Measurements from ENCODE around the gene OST4. TPM values are rescaled to one million over a fixed set of nuclear protein-coding genes. Genes with fewer than 3 reads are reported as not detected.

OST4 gene
- total RNA-seq, 2 experiments from 2014 or later = 309 to 386 TPM

DNA sequence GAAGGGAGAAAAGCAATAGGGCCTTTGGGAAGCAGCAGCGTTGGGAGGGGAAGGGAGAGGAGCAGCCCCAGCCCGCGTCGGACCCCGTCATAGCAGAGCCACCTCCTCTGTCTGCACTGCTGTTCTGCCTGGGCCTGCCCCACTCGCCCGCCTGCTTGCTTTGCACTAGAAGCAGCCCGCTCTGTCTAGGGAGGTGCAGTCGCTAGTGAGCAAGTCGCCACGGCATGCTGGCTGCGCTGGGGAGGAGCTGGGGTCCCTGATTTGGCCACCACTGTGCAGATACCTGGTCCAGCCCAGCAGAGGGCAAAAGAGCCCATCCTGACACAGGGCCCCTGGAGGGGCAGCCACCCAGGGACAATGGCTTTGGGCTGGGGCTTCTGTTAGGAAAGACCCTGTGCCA is 46.6 kb downstream of the OST4 start:
- peaks cover 1% of the 10 kb centered on the region for H3K36me3 Mint-ChIP-seq (ENCODE audit: low read depth)
- no peak for DNase-seq
- no peaks in the 10 kb centered on the region for H3K9me3 Mint-ChIP-seq
- ChIA-PET CTCF (interaction anchor here (0.7 to 1.9 kb wide), 3 partner anchors 13 to 279 kb away, joined by 5 to 7 read pairs (median 7); no protein-coding TSS in a partner anchor), POLR2A (no interaction called here)
- no peak overlapping the region for H3K4me3 Mint-ChIP-seq
- H3K4me1 Mint-ChIP-seq = peaks cover 11% of the 10 kb centered on the region
- no peaks in the 10 kb centered on the region for H3K27me3 Mint-ChIP-seq
- no peak overlapping the region for H3K27ac Mint-ChIP-seq

DNA sequence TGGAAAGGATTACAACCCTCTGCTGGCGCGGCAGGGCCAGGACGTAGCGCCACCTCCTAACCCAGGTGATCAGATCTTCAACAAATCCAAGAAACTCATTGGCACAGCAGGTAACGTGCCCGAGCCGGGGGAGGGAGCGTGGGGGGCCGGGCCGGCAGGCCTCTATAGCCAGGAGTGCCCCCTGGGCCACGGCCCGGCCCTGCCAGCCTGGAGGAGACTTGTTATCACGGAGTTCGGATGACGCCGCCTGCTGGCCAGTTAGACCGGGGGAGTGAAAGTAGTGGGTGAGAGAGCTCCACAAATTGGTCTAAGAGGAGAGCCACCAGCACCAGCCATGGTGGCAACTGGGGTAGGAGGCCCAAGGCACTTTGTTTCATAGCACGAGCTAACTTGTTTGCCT is 47.3 kb downstream of the OST4 start:
- H3K4me1 Mint-ChIP-seq = peaks cover 7% of the 10 kb centered on the region
- H3K27ac Mint-ChIP-seq = no peak overlapping the region
- no peak for DNase-seq
- H3K4me3 Mint-ChIP-seq = no peak overlapping the region
- peaks cover 1% of the 10 kb centered on the region for H3K36me3 Mint-ChIP-seq (ENCODE audit: low read depth)
- no peaks in the 10 kb centered on the region for H3K27me3 Mint-ChIP-seq
- no peaks in the 10 kb centered on the region for H3K9me3 Mint-ChIP-seq
- ChIA-PET POLR2A (no interaction called here), CTCF (interaction anchor here (0.7 to 1.9 kb wide), 2 partner anchors 12 to 63 kb away, joined by 5 to 7 read pairs; no protein-coding TSS in a partner anchor)

DNA sequence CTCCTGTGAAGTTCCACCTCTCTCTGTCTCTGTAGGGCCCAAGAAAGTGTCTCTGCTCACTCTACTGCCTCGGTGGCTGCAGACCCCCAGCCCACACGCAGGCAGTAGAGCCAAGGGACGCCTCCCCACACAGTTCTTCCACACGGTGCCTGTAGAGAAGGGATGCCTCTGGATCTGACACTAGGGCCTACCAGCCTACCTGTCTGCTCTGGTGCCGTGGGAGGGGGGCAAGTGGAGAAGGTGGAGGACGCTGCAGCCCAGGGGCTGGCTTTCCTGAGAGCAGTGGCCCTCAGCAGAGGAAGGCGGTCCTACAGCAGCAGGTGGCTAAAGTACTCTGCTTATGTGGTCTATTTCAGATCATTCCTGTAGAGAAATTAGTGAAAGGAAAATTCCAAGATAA is 47.7 kb downstream of the OST4 start:
- ChIA-PET POLR2A (interaction anchor here (0.7 kb wide), 1 partner anchor 129 kb away, joined by 3 read pairs; no protein-coding TSS in a partner anchor), CTCF (no interaction called here)
- H3K36me3 Mint-ChIP-seq (ENCODE audit: low read depth) = peaks cover 1% of the 10 kb centered on the region
- no peaks in the 10 kb centered on the region for H3K27me3 Mint-ChIP-seq
- no peaks in the 10 kb centered on the region for H3K9me3 Mint-ChIP-seq
- no peak for DNase-seq
- no peak overlapping the region for H3K4me3 Mint-ChIP-seq
- H3K4me1 Mint-ChIP-seq = peaks cover 5% of the 10 kb centered on the region
- no peak overlapping the region for H3K27ac Mint-ChIP-seq

DNA sequence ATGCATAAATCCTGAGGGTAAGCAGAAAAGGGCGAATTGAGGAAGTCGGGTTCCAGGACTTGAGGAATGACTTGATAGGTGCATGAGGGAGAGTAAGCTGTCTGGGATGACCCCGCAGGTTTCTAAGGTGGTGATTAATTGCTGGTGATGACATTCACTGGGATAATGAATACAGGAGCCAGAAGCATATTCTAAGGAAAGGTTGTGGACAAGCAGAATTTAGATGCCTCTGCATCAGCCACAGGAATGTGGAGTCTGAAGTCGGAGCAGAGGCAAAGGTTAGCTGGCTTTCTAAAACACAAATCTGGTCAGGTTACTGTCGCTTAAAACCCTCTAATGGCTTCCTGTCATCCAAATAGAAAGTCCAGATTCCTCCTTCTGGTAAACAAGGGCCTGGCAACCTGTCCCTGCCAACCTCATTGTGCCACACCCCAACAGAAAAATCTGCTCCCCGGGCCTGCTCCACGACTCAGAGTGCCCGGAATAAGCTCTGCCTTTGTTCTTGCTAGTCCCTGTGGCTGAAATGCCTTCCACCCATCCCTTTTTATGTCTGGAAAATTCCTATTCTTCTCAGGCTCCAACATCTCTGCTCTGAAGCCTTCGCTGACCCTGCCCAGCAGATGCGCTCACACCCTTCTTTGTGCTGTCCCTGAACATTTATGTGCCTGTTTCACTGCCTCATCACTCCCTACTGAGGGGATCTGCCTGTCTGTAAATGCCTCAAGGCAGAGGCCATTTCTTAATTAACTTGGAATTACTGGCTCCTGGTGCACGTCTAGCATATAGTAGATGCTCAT is 50.0 kb downstream of the OST4 start:
- Mint-ChIP-seq H3K36me3 (ENCODE audit: low read depth) (no peaks in the 10 kb centered on the region), H3K27ac (no peak overlapping the region), H3K9me3 (no peaks in the 10 kb centered on the region), H3K4me3 (no peak overlapping the region), H3K4me1 (no peaks in the 10 kb centered on the region), H3K27me3 (no peaks in the 10 kb centered on the region)
- DNase-seq = no peak
- ChIA-PET CTCF (interaction anchor here (0.7 to 1.6 kb wide), 2 partner anchors 18 to 46 kb away, joined by 3 to 5 read pairs; no protein-coding TSS in a partner anchor), POLR2A (no interaction called here)

Other genes with a start within 250 kb of the OST4 start
- not detected for gene DPYSL5, start 223.5 kb downstream of the OST4 start, total RNA-seq
- gene MAPRE3, start 101.0 kb downstream of the OST4 start, total RNA-seq = 1 to 10 TPM in 1 of 2 experiments, under 1 TPM in 1; 1.00 to 1.3 TPM
- gene TMEM214, start 38.7 kb downstream of the OST4 start, total RNA-seq = 10 to 100 TPM; 73.2 to 77.1 TPM
- gene AGBL5, start 20.0 kb downstream of the OST4 start, total RNA-seq = 10 to 100 TPM; 17.9 to 19.1 TPM
- under 1 TPM; 0.56 to 0.64 TPM for gene EMILIN1, start 7.0 kb upstream of the OST4 start, total RNA-seq
- 10 to 100 TPM in 1 of 2 experiments, 1 to 10 TPM in 1; 9.7 to 10.6 TPM for gene KHK, start 15.1 kb upstream of the OST4 start, total RNA-seq
- 1 to 10 TPM in 1 of 2 experiments, under 1 TPM in 1; 0.92 to 1.3 TPM for gene CGREF1, start 47.5 kb upstream of the OST4 start, total RNA-seq
- under 1 TPM; 0.10 to 0.25 TPM for gene ABHD1, start 52.2 kb upstream of the OST4 start, total RNA-seq
- 10 to 100 TPM; 60.0 to 65.3 TPM for gene PREB, start 63.0 kb upstream of the OST4 start, total RNA-seq
- gene PRR30, start 67.8 kb upstream of the OST4 start, total RNA-seq = not detected
- gene TCF23, start 77.3 kb upstream of the OST4 start, total RNA-seq = not detected
- 10 to 100 TPM; 72.5 to 81.8 TPM for gene ATRAID, start 140.4 kb upstream of the OST4 start, total RNA-seq
- 10 to 100 TPM; 34.2 to 39.2 TPM for gene SLC5A6, start 140.6 kb upstream of the OST4 start, total RNA-seq
- 10 to 100 TPM; 63.7 to 66.1 TPM for gene CAD, start 145.7 kb upstream of the OST4 start, total RNA-seq
- gene SLC30A3, start 191.4 kb upstream of the OST4 start, total RNA-seq = under 1 TPM; 0.23 to 0.45 TPM
- not detected for gene DNAJC5G, start 203.8 kb upstream of the OST4 start, total RNA-seq
- not detected for gene TRIM54, start 210.8 kb upstream of the OST4 start, total RNA-seq
- 1 to 10 TPM; 2.3 to 2.8 TPM for gene UCN, start 236.8 kb upstream of the OST4 start, total RNA-seq